Suprapubic skin (tissue), 3 donors: ENCODE data around the gene CDC42EP5.

Experiments
- EP300 ChIP-seq: sonication (generic); formaldehyde crosslinking; IDR thresholded peaks from one replicate; pipeline ENCODE4 v1.6.1; 2017; ENCODE audit warnings: antibody characterized with exemption
- TF ChIP-seq, protein P1 (sequence below), 2 donors: fragments of 200-600 bp in 1 of 2; fragments of 450-650 bp in 1 of 2; sonication (generic) in 1 of 2; IDR thresholded peaks; one replicate each; pipeline ENCODE4 v1.5.1; 2016 to 2019; ENCODE audit warnings: antibody characterized with exemption in 2 of 2, mild to moderate bottlenecking in 1 of 2, moderate library complexity in 1 of 2

DNA sequence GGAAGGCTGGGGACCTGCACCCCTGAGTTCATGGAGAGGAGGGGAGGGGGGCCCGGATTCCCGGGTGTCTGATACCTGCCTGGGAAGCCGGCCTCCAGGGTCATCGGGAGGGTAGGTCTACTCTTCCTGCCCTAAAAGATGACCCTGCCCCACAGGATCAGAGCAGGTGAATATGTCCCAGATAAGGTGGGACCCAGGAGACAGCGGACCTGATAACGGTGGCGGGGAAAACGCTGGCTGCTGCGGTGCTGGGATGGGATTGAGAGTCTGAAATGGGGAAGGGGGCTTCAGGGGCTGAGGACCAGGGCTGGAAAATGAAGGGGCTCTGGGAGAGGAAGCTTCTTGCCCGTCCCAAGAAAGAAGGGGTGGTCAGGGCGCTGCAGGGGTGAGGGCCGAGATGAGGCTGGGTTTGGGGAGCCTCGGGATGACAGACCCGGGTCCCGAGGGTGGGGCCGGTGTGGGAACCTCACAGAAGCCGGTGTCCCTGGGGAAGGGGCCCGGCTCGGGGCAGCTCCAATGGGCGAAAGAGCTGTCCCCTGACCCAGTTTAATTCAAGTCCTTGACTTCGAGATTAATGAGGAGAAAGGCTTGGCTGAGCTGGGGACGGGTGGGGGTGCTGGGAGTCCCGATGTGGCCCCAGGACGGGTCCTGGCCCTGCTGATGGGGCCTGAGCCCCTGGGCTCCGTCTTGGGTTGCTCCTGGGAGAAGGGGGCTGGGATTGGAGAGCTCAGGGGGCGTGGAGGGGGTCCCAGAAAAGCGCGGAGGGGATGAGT is 57.0 kb downstream of the CDC42EP5 start:
- TF ChIP-seq, protein P1, sequence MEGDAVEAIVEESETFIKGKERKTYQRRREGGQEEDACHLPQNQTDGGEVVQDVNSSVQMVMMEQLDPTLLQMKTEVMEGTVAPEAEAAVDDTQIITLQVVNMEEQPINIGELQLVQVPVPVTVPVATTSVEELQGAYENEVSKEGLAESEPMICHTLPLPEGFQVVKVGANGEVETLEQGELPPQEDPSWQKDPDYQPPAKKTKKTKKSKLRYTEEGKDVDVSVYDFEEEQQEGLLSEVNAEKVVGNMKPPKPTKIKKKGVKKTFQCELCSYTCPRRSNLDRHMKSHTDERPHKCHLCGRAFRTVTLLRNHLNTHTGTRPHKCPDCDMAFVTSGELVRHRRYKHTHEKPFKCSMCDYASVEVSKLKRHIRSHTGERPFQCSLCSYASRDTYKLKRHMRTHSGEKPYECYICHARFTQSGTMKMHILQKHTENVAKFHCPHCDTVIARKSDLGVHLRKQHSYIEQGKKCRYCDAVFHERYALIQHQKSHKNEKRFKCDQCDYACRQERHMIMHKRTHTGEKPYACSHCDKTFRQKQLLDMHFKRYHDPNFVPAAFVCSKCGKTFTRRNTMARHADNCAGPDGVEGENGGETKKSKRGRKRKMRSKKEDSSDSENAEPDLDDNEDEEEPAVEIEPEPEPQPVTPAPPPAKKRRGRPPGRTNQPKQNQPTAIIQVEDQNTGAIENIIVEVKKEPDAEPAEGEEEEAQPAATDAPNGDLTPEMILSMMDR (IDR thresholded peaks at IDR 0.05), result no peak
- TF ChIP-seq EP300, result no peak
